ENCODE measurements around the gene TMC4.
"Not testable (repeated sequence)": the region's sequence is repeated elsewhere in the genome, so short reads cannot be mapped to it uniquely, and the experiment has no call there.

DNA sequence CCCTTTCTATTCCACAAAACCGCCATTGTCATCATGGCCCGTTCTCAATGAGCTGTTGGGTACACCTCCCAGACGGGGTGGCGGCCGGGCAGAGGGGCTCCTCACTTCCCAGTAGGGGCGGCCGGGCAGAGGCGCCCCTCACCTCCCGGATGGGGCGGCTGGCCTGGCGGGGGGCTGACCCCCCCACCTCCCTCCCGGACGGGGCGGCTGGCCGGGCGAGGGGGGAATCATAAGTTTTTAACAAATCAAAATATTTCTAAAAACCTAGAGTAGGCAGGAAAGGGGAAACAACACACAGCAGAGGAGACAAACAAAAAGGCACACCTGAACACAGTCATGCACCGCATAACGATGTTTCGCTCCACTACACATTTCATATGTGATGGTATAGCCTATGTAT lies 41.8 kb upstream of the TMC4 start:
- TF ChIP-seq, protein P1, sequence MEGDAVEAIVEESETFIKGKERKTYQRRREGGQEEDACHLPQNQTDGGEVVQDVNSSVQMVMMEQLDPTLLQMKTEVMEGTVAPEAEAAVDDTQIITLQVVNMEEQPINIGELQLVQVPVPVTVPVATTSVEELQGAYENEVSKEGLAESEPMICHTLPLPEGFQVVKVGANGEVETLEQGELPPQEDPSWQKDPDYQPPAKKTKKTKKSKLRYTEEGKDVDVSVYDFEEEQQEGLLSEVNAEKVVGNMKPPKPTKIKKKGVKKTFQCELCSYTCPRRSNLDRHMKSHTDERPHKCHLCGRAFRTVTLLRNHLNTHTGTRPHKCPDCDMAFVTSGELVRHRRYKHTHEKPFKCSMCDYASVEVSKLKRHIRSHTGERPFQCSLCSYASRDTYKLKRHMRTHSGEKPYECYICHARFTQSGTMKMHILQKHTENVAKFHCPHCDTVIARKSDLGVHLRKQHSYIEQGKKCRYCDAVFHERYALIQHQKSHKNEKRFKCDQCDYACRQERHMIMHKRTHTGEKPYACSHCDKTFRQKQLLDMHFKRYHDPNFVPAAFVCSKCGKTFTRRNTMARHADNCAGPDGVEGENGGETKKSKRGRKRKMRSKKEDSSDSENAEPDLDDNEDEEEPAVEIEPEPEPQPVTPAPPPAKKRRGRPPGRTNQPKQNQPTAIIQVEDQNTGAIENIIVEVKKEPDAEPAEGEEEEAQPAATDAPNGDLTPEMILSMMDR (IDR thresholded peaks at IDR 0.05; ENCODE audit: low read depth, low read length) = not testable (repeated sequence)
- TF ChIP-seq EZH2phosphoT487 (IDR thresholded peaks at IDR 0.05; ENCODE audit: low read depth) = not testable (repeated sequence)

Data from OCI-LY3 (cell line).